Measurements from ENCODE around the gene MYBPHL. TPM values are rescaled to one million over a fixed set of nuclear protein-coding genes. Genes with fewer than 3 reads are reported as not detected.

MYBPHL gene
- total RNA-seq, 4 donors from 2014 or later: not detected

GRCh38 chr1:109301874-109302273 lies 4.9 kb downstream of the MYBPHL start:
- no peaks in the 10 kb centered on the region for H3K27me3 ChIP-seq

GRCh38 chr1:109300650-109301151 lies 6.1 kb downstream of the MYBPHL start:
- Histone ChIP-seq H3K9me3 (no peaks in the 10 kb centered on the region), H3K36me3 (no peaks in the 10 kb centered on the region), H3K27me3 (peaks cover 2% of the 10 kb centered on the region), H3K4me3 (no peak overlapping the region), H3K4me1 (peaks cover 0 to 8% (median 4%) of the 10 kb centered on the region in 4 donors), H3K27ac (no peak overlapping the region)
- intact Hi-C loops (cut with DNase I; ENCODE audit: low total_unique reads) (no loop called here), in situ Hi-C loops (cut with MboI; ENCODE audit: low pct_ligation_motif_present in 1 of 4, low pct_unique_long_range_greater_than_20kb in 1 of 4, low sequenced_read_pairs in 3 of 4) (no loop called here)
- DNase-seq: no peak
- TF ChIP-seq CTCF (IDR thresholded peaks at IDR 0.05) (no peak), POLR2A (IDR thresholded peaks at IDR 0.05) (no peak), EP300 (IDR thresholded peaks at IDR 0.05; ENCODE audit: low read depth) (no peak), POLR2AphosphoS5 (IDR thresholded peaks at IDR 0.05) (no peak)
- 58 to 87% methylated on average over 7 to 16 of the region's 16 CpGs for WGBS, 2 donors (ENCODE audit: low coverage in 1 of 2)

More at GRCh38 chr1:109301874-109302273, 4.9 kb downstream of the MYBPHL start:
- H3K4me3 ChIP-seq: no peak overlapping the region
- no peak overlapping the region for H3K27ac ChIP-seq
- H3K9me3 ChIP-seq: no peaks in the 10 kb centered on the region
- no peaks in the 10 kb centered on the region for H3K36me3 ChIP-seq
- in situ Hi-C loops (cut with MboI; ENCODE audit: low pct_ligation_motif_present in 1 of 4, low pct_unique_long_range_greater_than_20kb in 1 of 4, low sequenced_read_pairs in 3 of 4): no loop called here
- 63 to 75% methylated on average over 3 to 5 of the region's 5 CpGs for WGBS, 2 donors (ENCODE audit: low coverage in 1 of 2)
- intact Hi-C loops (cut with DNase I; ENCODE audit: low total_unique reads): no loop called here
- TF ChIP-seq POLR2A (IDR thresholded peaks at IDR 0.05) (no peak), EP300 (IDR thresholded peaks at IDR 0.05; ENCODE audit: low read depth) (no peak), CTCF (IDR thresholded peaks at IDR 0.05) (no peak), POLR2AphosphoS5 (IDR thresholded peaks at IDR 0.05) (no peak)
- H3K4me1 ChIP-seq: peaks cover 0 to 8% (median 4%) of the 10 kb centered on the region in 4 donors
- no peak for DNase-seq

GRCh38 chr1:109299558-109300343 lies 7.1 kb downstream of the MYBPHL start:
- H3K4me1 ChIP-seq: peaks cover 0 to 8% (median 4%) of the 10 kb centered on the region in 4 donors
- in situ Hi-C loops (cut with MboI; ENCODE audit: low pct_ligation_motif_present in 1 of 4, low pct_unique_long_range_greater_than_20kb in 1 of 4, low sequenced_read_pairs in 3 of 4): loop anchor here in 1 of 4 donors (25.0 kb wide), 1 partner anchor 113 kb away; no protein-coding TSS in a partner anchor
- no peaks in the 10 kb centered on the region for H3K36me3 ChIP-seq
- no peaks in the 10 kb centered on the region for H3K9me3 ChIP-seq
- intact Hi-C loops (cut with DNase I; ENCODE audit: low total_unique reads): no loop called here
- TF ChIP-seq EP300 (IDR thresholded peaks at IDR 0.05; ENCODE audit: low read depth): no peak
- no peak for TF ChIP-seq POLR2AphosphoS5 (IDR thresholded peaks at IDR 0.05)
- no peak for TF ChIP-seq POLR2A (IDR thresholded peaks at IDR 0.05)
- no peak for TF ChIP-seq CTCF (IDR thresholded peaks at IDR 0.05)
- H3K4me3 ChIP-seq: no peak overlapping the region
- H3K27ac ChIP-seq: peak overlapping the region in 2 of 4 donors; percentile 7 to 45
- H3K27me3 ChIP-seq: peaks cover 2% of the 10 kb centered on the region
- DNase-seq: no peak
- 75 to 90% methylated on average over 2 to 20 of the region's 20 CpGs for WGBS, 2 donors (ENCODE audit: low coverage in 1 of 2)

- no peaks in the 10 kb centered on the region for H3K36me3 ChIP-seq
- peak overlapping the region; percentile 0 to 45 (median 20) for H3K27ac ChIP-seq
- H3K4me3 ChIP-seq: no peak overlapping the region
- TF ChIP-seq EP300 (IDR thresholded peaks at IDR 0.05; ENCODE audit: low read depth) (no peak), POLR2AphosphoS5 (IDR thresholded peaks at IDR 0.05) (no peak), POLR2A (IDR thresholded peaks at IDR 0.05) (no peak), CTCF (IDR thresholded peaks at IDR 0.05) (no peak)
- intact Hi-C loops (cut with DNase I; ENCODE audit: low total_unique reads) (no loop called here), in situ Hi-C loops (cut with MboI; ENCODE audit: low pct_ligation_motif_present in 1 of 4, low pct_unique_long_range_greater_than_20kb in 1 of 4, low sequenced_read_pairs in 3 of 4) (loop anchor here in 1 of 4 donors (25.0 kb wide), 1 partner anchor 113 kb away; no protein-coding TSS in a partner anchor)
- 36 to 59% methylated on average over 5 to 11 of the region's 11 CpGs for WGBS, 2 donors (ENCODE audit: low coverage in 1 of 2)
- peaks cover 0 to 8% (median 4%) of the 10 kb centered on the region in 4 donors for H3K4me1 ChIP-seq
- H3K27me3 ChIP-seq: peaks cover 2% of the 10 kb centered on the region
- H3K9me3 ChIP-seq: no peaks in the 10 kb centered on the region
- no peak for DNase-seq
These were observed 7.9 kb downstream of the MYBPHL start for GRCh38 chr1:109298666-109299557.
